Activated naive CD4-positive, alpha-beta T cell treated with anti-CD3 and anti-CD28 coated beads, Interleukin-2, amount 50 U/mL, for 24 hours (primary cell): Measurements from ENCODE around the gene ZNF548.
A peak's percentile ranks its signal among the peaks of the same experiment; 100 is the strongest.

Source experiments
- H3K27ac Mint-ChIP-seq: one replicate; pipeline ENCODE4 v1.8.0; 2021; ENCODE audit warnings: mild to moderate bottlenecking, mixed read lengths
- H3K27me3 Mint-ChIP-seq: one replicate; pipeline ENCODE4 v1.8.0; 2021; ENCODE audit warnings: mixed read lengths
- H3K36me3 Mint-ChIP-seq: one replicate; pipeline ENCODE4 v1.8.0; 2021; ENCODE audit warnings: mixed read lengths
- H3K4me1 Mint-ChIP-seq: one replicate; pipeline ENCODE4 v1.8.0; 2021; ENCODE audit warnings: mixed read lengths
- H3K4me3 Mint-ChIP-seq: one replicate; pipeline ENCODE4 v1.8.0; 2021; ENCODE audit warnings: mild to moderate bottlenecking, mixed read lengths
- H3K9me3 Mint-ChIP-seq: one replicate; pipeline ENCODE4 v1.8.0; 2021; ENCODE audit warnings: mixed read lengths

ZNF548 gene

GRCh38 chr19:57377498-57378146 is 12.0 kb upstream of the ZNF548 start:
- no peaks in the 10 kb centered on the region for H3K27me3 Mint-ChIP-seq
- no peak overlapping the region for H3K4me3 Mint-ChIP-seq
- peaks cover 49% of the 10 kb centered on the region for H3K36me3 Mint-ChIP-seq
- H3K27ac Mint-ChIP-seq, result no peak overlapping the region
- H3K9me3 Mint-ChIP-seq, result peaks cover 21% of the 10 kb centered on the region
- no peaks in the 10 kb centered on the region for H3K4me1 Mint-ChIP-seq

DNA sequence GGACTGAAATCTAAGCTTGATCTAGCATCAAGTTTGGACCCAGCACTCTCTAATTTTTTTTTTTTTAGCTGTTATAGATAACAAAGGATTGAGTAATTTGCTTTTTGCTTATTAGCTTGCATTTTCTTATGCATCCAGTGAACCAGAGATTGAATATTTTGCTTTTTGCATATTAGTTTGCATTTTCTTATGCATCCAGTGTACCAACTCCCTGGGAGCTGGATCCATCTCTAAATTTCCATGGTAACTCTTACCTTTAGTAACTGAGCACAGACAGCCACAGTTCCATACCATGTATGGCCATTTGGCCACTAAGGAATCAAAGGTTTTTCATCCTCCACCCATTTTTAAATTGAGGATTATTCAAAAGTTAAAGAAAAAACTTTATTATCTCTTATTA is 8.7 kb upstream of the ZNF548 start:
- H3K27ac Mint-ChIP-seq, result no peak overlapping the region
- H3K4me1 Mint-ChIP-seq, result no peaks in the 10 kb centered on the region
- H3K4me3 Mint-ChIP-seq, result no peak overlapping the region
- H3K36me3 Mint-ChIP-seq, result peaks cover 27% of the 10 kb centered on the region
- peaks cover 12% of the 10 kb centered on the region for H3K9me3 Mint-ChIP-seq
- H3K27me3 Mint-ChIP-seq, result no peaks in the 10 kb centered on the region

DNA sequence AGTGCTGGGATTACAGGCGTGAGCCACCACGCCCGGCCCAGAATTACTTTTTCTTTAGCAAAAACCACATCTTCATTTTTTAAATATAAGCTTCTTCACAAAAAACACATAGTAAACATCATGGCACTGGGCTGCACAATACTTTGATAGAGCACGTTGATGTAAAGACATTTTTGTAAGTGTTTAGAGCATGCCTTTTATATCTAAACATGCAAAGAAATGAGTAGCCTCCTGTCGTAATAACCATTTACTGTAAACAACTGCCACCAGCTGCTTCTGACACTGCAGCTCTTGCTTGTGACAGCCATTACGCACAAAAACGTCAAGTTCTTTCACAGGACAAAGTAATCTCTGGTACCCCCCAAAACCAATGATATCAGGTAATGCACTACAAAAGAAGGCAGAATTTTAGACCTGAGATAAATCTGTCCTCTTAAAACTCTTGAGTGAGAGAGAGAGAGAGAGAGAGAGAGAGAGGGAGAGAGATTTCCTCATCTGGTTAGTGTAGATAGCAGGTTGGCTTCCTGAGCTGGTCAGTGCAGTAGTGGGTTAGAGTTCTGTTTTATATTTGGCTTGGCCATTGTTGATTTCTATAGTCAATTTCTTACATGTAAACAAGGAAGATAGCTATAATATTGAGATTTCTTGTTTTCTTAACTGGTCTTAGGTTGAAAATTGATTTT is 6.7 kb upstream of the ZNF548 start:
- Mint-ChIP-seq H3K9me3 (peaks cover 12% of the 10 kb centered on the region), H3K4me1 (no peaks in the 10 kb centered on the region), H3K4me3 (no peak overlapping the region), H3K36me3 (peaks cover 18% of the 10 kb centered on the region), H3K27me3 (no peaks in the 10 kb centered on the region), H3K27ac (no peak overlapping the region)

DNA sequence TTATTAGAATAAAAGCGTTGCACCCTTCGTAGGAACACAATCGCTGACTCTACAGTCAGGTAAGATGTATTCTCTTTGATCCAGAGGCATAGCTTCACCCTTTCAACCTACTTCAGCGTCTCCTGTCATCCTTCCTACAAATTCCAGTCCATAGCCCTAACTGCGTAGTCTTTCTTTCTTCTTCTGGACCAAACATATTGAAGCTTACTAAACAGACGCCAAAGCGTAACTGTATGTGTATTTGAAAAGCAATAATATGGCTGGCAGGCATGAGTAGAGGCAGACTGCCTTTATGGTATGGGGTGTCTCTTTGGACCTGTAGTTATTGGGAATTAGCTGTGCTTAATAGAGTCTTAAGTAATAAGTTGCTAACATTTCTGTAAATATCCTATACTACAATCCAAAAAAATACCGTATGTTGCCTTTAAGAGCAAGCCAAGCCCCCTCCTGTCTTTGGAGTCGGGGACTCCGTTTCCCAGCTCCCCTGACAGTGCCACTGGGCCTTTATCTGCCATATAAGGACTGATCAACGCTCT is 392 bp upstream of the ZNF548 start:
- peaks cover 38% of the 10 kb centered on the region for H3K4me1 Mint-ChIP-seq
- H3K9me3 Mint-ChIP-seq, result peaks cover 3% of the 10 kb centered on the region
- H3K27ac Mint-ChIP-seq, result peak overlapping the region; percentile 94
- H3K27me3 Mint-ChIP-seq, result no peaks in the 10 kb centered on the region
- H3K4me3 Mint-ChIP-seq, result peak overlapping the region; percentile 94
- peaks cover 36% of the 10 kb centered on the region for H3K36me3 Mint-ChIP-seq

DNA sequence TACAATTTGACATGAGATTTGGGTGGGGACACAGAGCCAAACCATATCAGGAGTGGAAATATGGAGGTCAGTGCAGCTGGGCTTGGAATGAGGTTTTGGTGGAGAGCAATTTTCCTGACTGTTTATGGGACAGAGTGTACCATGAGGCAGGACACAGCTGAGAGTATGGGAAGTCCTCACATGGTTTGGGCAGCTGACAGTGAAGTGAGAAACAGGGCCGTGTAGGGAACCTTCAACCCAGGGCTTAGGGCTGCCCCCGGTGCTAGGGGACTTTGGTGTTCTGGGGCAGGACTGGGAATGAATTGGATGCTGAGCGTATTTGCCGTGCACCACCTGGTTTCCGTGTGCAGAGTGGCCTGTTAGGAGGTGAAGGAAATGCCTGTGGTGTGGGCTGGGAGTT is 6.1 kb downstream of the ZNF548 start:
- H3K9me3 Mint-ChIP-seq, result peaks cover 15% of the 10 kb centered on the region
- peaks cover 31% of the 10 kb centered on the region for H3K4me1 Mint-ChIP-seq
- H3K27ac Mint-ChIP-seq, result no peak overlapping the region
- peaks cover 84% of the 10 kb centered on the region for H3K36me3 Mint-ChIP-seq
- H3K27me3 Mint-ChIP-seq, result no peaks in the 10 kb centered on the region
- no peak overlapping the region for H3K4me3 Mint-ChIP-seq

- no peaks in the 10 kb centered on the region for H3K27me3 Mint-ChIP-seq
- H3K27ac Mint-ChIP-seq, result no peak overlapping the region
- H3K4me1 Mint-ChIP-seq, result peaks cover 12% of the 10 kb centered on the region
- H3K4me3 Mint-ChIP-seq, result no peak overlapping the region
- H3K36me3 Mint-ChIP-seq, result peaks cover 71% of the 10 kb centered on the region
- H3K9me3 Mint-ChIP-seq, result peaks cover 21% of the 10 kb centered on the region
Observed at GRCh38 chr19:57398868-57399267, 9.2 kb downstream of the ZNF548 start.

- Mint-ChIP-seq H3K27ac (no peak overlapping the region), H3K4me1 (peaks cover 6% of the 10 kb centered on the region), H3K27me3 (no peaks in the 10 kb centered on the region), H3K4me3 (no peak overlapping the region), H3K36me3 (peaks cover 21% of the 10 kb centered on the region), H3K9me3 (peaks cover 5% of the 10 kb centered on the region)
Observed at GRCh38 chr19:57403737-57404563, 14.3 kb downstream of the ZNF548 start.

GRCh38 chr19:57406516-57407123 is 17.0 kb downstream of the ZNF548 start:
- H3K9me3 Mint-ChIP-seq, result peaks cover 5% of the 10 kb centered on the region
- H3K27me3 Mint-ChIP-seq, result no peaks in the 10 kb centered on the region
- H3K4me1 Mint-ChIP-seq, result peaks cover 18% of the 10 kb centered on the region
- peak overlapping the region; percentile 32 for H3K27ac Mint-ChIP-seq
- peaks cover 5% of the 10 kb centered on the region for H3K36me3 Mint-ChIP-seq
- H3K4me3 Mint-ChIP-seq, result no peak overlapping the region

- Mint-ChIP-seq H3K27me3 (no peaks in the 10 kb centered on the region), H3K4me3 (peak within 1 kb of the TSS; percentile 97), H3K36me3 (peaks cover 23% of the 10 kb centered on the region), H3K4me1 (peaks cover 40% of the 10 kb centered on the region), H3K27ac (peak within 1 kb of the TSS; percentile 86), H3K9me3 (peaks cover 12% of the 10 kb centered on the region)
Observed at GRCh38 chr19:57410877-57411671, 21.4 kb downstream of the ZNF548 start, which contains the start of gene ZNF17. Gene ZNF17 (plus strand): TSS chr19:57411161. CDS start chr19:57413616, 2,455 bp downstream.

DNA sequence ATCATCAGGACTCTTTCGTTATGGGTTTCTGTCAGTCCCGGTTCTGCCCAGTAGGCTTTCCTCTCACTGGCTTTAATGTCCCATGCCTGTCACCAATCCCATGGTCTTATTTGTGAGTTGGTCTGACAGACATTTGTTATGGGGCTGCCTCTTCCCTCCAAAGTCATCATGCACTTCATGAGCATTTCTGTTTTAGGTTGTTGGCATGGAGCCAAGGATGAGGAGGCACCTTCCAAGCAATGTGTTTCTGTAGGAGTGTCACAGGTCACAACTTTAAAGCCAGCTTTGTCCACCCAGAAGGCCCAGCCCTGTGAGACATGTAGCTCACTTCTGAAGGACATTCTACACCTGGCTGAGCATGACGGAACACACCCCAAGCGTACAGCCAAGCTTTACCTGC is 29.8 kb downstream of the ZNF548 start:
- Mint-ChIP-seq H3K36me3 (peaks cover 63% of the 10 kb centered on the region), H3K27ac (no peak overlapping the region), H3K9me3 (peaks cover 39% of the 10 kb centered on the region), H3K27me3 (no peaks in the 10 kb centered on the region), H3K4me1 (peaks cover 13% of the 10 kb centered on the region), H3K4me3 (no peak overlapping the region)

- Mint-ChIP-seq H3K4me1 (peaks cover 2% of the 10 kb centered on the region), H3K27me3 (no peaks in the 10 kb centered on the region), H3K4me3 (no peak overlapping the region), H3K27ac (no peak overlapping the region), H3K36me3 (peaks cover 50% of the 10 kb centered on the region), H3K9me3 (peaks cover 27% of the 10 kb centered on the region)
Observed at GRCh38 chr19:57421037-57421436, 31.4 kb downstream of the ZNF548 start.

GRCh38 chr19:57434386-57435061 is 44.9 kb downstream of the ZNF548 start:
- Mint-ChIP-seq H3K4me1 (peaks cover 31% of the 10 kb centered on the region), H3K4me3 (peak overlapping the region; percentile 93), H3K27me3 (no peaks in the 10 kb centered on the region), H3K9me3 (peaks cover 18% of the 10 kb centered on the region), H3K36me3 (peaks cover 26% of the 10 kb centered on the region), H3K27ac (peak overlapping the region; percentile 99)

DNA sequence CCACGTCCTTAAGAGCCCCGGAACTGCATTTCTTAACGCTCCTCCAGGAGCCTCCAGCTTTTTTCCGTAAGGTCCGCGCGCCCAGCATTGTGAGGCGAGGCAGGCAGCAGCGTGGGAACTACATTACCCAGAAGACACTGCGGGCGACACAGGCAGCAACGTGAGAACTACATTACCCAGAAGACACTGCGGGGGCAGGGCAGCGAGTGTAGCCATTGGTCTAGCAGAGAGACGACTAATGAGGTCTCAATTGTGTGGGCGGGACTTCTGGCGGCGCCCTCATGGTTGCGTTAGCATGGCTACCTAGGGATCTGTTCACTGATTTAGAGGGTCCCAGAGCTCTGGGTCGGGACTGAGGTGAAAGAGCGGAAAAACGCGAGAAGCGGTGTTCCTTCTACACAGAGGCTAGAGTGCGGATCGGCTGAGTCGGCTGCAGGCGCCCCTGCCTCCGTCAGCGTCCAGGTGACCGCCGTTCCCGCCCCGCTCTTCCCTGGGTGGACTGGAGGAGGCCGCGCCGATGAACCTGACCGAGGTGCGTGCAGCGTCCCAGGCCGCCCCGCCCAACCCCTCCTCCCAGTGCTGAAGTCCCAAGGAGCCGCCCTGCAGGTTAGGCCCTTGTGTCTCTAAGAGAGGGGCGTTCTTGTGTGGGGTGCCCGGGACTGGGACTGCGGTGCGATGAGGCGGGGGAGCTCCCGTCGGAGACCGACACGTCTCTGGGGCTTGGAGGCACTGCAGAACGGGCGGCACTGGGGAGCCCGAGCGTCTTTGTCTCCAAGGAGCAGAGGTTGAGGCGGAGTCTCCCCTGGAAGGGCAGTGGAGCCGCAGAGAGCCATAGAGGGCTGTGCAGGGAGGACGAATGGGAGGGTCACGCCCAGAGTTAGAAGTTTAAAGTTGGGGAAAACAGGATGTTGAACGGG is 45.7 kb downstream of the ZNF548 start, which contains the start of gene ZNF749:
TSS of gene ZNF749 (plus strand) at position 264 of the 917 bp plus-strand sequence. CDS start at position 518, 254 bp downstream.
- Mint-ChIP-seq H3K9me3 (peaks cover 26% of the 10 kb centered on the region), H3K4me1 (peaks cover 35% of the 10 kb centered on the region), H3K27me3 (no peaks in the 10 kb centered on the region), H3K4me3 (peak within 1 kb of the TSS; percentile 93), H3K36me3 (peaks cover 34% of the 10 kb centered on the region), H3K27ac (peak within 1 kb of the TSS; percentile 99)
